Loucy (cell line): Measurements from ENCODE around the gene NR3C2.

Experiments used
- H2AFZ ChIP-seq: fragments of 200-600 bp; sonication (generic); 2 replicates; pipeline ENCODE4 v1.6.0; 2016; ENCODE audit warnings: antibody characterized with exemption, mild to moderate bottlenecking, low read length, moderate library complexity
- H3F3A ChIP-seq: fragments of 200-600 bp; 2 replicates; pipeline ENCODE4 v1.6.0; 2016; ENCODE audit warnings: antibody characterized with exemption, low read depth, mild to moderate bottlenecking
- H3K27me3 ChIP-seq: fragments of 200-600 bp; sonication (generic); 2 replicates; pipeline ENCODE4 v1.6.1; 2014; ENCODE audit warnings: low read length, mild to moderate bottlenecking; ENCODE audit not compliant: insufficient read depth, poor library complexity, severe bottlenecking
- H3K36me3 ChIP-seq: fragments of 200-600 bp; sonication (generic); 2 replicates; pipeline ENCODE4 v1.6.1; 2016; ENCODE audit warnings: low read length; ENCODE audit not compliant: insufficient read depth
- H3K4me1 ChIP-seq: fragments of 200-600 bp; sonication (generic); 2 replicates; pipeline ENCODE4 v1.5.1; 2014; ENCODE audit warnings: low read length, mild to moderate bottlenecking; ENCODE audit not compliant: insufficient read depth, poor library complexity, severe bottlenecking
- H3K4me2 ChIP-seq: fragments of 200-600 bp; sonication (generic); 2 replicates; pipeline ENCODE4 v1.6.0; 2014; ENCODE audit warnings: antibody characterized with exemption, low read length, low read depth, mild to moderate bottlenecking; ENCODE audit not compliant: poor library complexity, severe bottlenecking
- H3K4me3 ChIP-seq: fragments of 200-600 bp; sonication (generic); 2 replicates; pipeline ENCODE4 v1.5.1; 2014; ENCODE audit warnings: low read length, mild to moderate bottlenecking, mixed read lengths; ENCODE audit not compliant: poor library complexity, severe bottlenecking
- H3K79me2 ChIP-seq: fragments of 200-600 bp; sonication (generic); 2 replicates; pipeline ENCODE4 v1.6.1; 2014; ENCODE audit warnings: low read length; ENCODE audit not compliant: insufficient read depth
- H3K9ac ChIP-seq: fragments of 200-600 bp; sonication (generic); 2 replicates; pipeline ENCODE4 v1.6.0; 2014; ENCODE audit warnings: mild to moderate bottlenecking, low read depth, low read length, moderate library complexity; ENCODE audit not compliant: poor library complexity, severe bottlenecking
- H3K9me2 ChIP-seq: fragments of 200-600 bp; sonication (generic); replicated peaks from 2 replicates; pipeline ENCODE4 v1.6.1; 2016; ENCODE audit warnings: low read depth, low read length, mixed read lengths
- H3K9me3 ChIP-seq: fragments of 200-600 bp; sonication (generic); 2 replicates; pipeline ENCODE4 v1.6.1; 2014; ENCODE audit warnings: mild to moderate bottlenecking, antibody characterized with exemption, low read length, low read depth; ENCODE audit not compliant: insufficient read depth
- H4K20me1 ChIP-seq: fragments of 200-600 bp; sonication (generic); 2 replicates; pipeline ENCODE4 v1.6.0; 2014; ENCODE audit warnings: antibody characterized with exemption, low read length, mild to moderate bottlenecking; ENCODE audit not compliant: insufficient read depth, poor library complexity, severe bottlenecking
- CTCF ChIP-seq: fragments of 200-600 bp; sonication (generic); conservative IDR thresholded peaks from 2 replicates; pipeline ENCODE4 v1.5.1; 2014; ENCODE audit warnings: mild to moderate bottlenecking, antibody characterized with exemption, low read length
- EZH2phosphoT487 ChIP-seq: fragments of 200-600 bp; IDR thresholded peaks from 2 replicates; pipeline ENCODE4 v1.6.1; 2018; ENCODE audit warnings: antibody characterized with exemption, mild to moderate bottlenecking, moderate library complexity, borderline replicate concordance

NR3C2 gene

DNA sequence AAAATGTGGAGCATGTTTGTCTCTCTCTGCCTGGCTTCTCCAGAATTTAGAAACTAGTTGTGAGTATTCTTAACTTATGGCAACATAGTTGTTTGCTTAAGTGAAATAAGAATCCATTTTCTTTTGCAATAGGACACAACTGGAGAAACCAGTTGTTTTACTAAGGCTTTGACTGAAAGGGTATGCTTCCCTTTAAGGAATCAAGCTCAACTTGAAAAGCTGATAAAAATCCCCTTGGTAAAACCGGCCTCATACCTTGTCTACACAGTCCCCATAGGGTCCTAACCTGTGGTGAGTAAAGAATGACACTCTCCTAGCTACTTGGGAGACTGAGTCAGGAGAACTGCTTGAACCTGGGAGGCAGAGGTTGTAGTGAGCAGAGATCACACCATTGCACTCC lies 139.8 kb downstream of the NR3C2 start:
- TF ChIP-seq EZH2phosphoT487 (no peak), CTCF (no peak)
- Histone ChIP-seq H3K9me3 (no peaks in the 10 kb centered on the region), H2AFZ (no peak overlapping the region), H3K79me2 (no peaks in the 10 kb centered on the region), H3K9ac (no peak overlapping the region), H3K27me3 (no peaks in the 10 kb centered on the region), H3K4me1 (no peaks in the 10 kb centered on the region), H3K4me2 (no peak overlapping the region), H3K36me3 (no peaks in the 10 kb centered on the region), H3F3A (no peaks in the 10 kb centered on the region), H4K20me1 (no peaks in the 10 kb centered on the region), H3K9me2 (no peaks in the 10 kb centered on the region), H3K4me3 (no peak overlapping the region)

GRCh38 chr4:148300877-148301276 lies 141.3 kb downstream of the NR3C2 start:
- Histone ChIP-seq H2AFZ (no peak overlapping the region), H3K27me3 (no peaks in the 10 kb centered on the region), H4K20me1 (no peaks in the 10 kb centered on the region), H3K4me3 (no peak overlapping the region), H3K9ac (no peak overlapping the region), H3F3A (no peaks in the 10 kb centered on the region), H3K4me2 (no peak overlapping the region), H3K79me2 (no peaks in the 10 kb centered on the region), H3K4me1 (no peaks in the 10 kb centered on the region), H3K36me3 (no peaks in the 10 kb centered on the region), H3K9me2 (no peaks in the 10 kb centered on the region), H3K9me3 (no peaks in the 10 kb centered on the region)
- TF ChIP-seq CTCF: peak; percentile 34
- TF ChIP-seq EZH2phosphoT487: no peak

GRCh38 chr4:148299337-148299736 lies 142.9 kb downstream of the NR3C2 start:
- Histone ChIP-seq H3K27me3 (no peaks in the 10 kb centered on the region), H3K4me1 (no peaks in the 10 kb centered on the region), H3K4me2 (no peak overlapping the region), H3K36me3 (no peaks in the 10 kb centered on the region), H3K9me2 (no peaks in the 10 kb centered on the region), H3K4me3 (no peak overlapping the region), H3K79me2 (no peaks in the 10 kb centered on the region), H3K9me3 (no peaks in the 10 kb centered on the region), H3F3A (no peaks in the 10 kb centered on the region), H2AFZ (no peak overlapping the region), H3K9ac (no peak overlapping the region), H4K20me1 (no peaks in the 10 kb centered on the region)
- TF ChIP-seq CTCF (no peak), EZH2phosphoT487 (no peak)
